BLaER1 treated with 17β-estradiol and CSF1 and Interleukin-3, amounts not matched to agents 10 nM and 100 nM (cell line): ENCODE data around the gene TP53BP1.

Experiments used
- H3K27ac ChIP-seq, 11 experiments: shearing (Covaris generic); formaldehyde crosslinking; 2 replicates each; pipeline ENCODE4 v1.8.1; 2022
- H3K27me3 ChIP-seq, 11 experiments: shearing (Covaris generic); formaldehyde crosslinking; 2 replicates each; pipeline ENCODE4 v1.8.1; 2022
- H3K36me3 ChIP-seq, 11 experiments: shearing (Covaris generic); formaldehyde crosslinking; 2 replicates each; pipeline ENCODE4 v1.8.1; 2022
- H3K4me1 ChIP-seq, 10 experiments: shearing (Covaris generic); formaldehyde crosslinking; 2 replicates each; pipeline ENCODE4 v1.8.1; 2022
- H3K4me2 ChIP-seq, 11 experiments: shearing (Covaris generic); formaldehyde crosslinking; 2 replicates each; pipeline ENCODE4 v1.8.1; 2022
- H3K4me3 ChIP-seq, 10 experiments: shearing (Covaris generic); formaldehyde crosslinking; 2 replicates each; pipeline ENCODE4 v1.8.1; 2022
- H3K9ac ChIP-seq, 11 experiments: shearing (Covaris generic); formaldehyde crosslinking; 2 replicates each; pipeline ENCODE4 v1.8.1; 2022
- H3K9me3 ChIP-seq, 11 experiments: shearing (Covaris generic); formaldehyde crosslinking; replicated peaks in 1 of 11; 2 replicates each; pipeline ENCODE4 v1.8.1; 2022
- H4K20me1 ChIP-seq, 11 experiments: shearing (Covaris generic); formaldehyde crosslinking; 2 replicates each; pipeline ENCODE4 v1.8.1; 2022
- Cebpa-rat ChIP-seq, 11 experiments: shearing (Covaris generic); IDR thresholded peaks; 2 replicates each; pipeline ENCODE4 v1.8.1; 2022

TP53BP1 gene

DNA sequence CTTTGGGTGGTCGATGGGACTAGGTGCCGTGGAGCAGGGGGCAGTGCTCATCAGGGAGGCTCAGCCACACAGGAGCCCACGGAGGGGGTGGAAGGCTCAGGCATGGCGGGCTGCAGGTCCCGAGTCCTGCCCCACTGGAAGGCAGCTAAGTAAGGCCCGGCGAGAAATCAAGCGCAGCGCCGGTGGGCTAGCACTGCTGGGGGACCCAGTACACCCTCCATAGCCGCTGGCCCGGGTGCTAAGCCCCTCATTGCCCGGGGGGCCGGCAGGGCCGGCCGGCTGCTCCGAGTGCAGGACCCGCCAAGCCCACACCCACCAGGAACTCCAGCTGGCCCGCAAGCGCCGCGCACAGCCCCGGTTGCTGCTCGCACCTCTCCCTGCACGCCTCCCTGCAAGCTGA lies 19.1 kb downstream of the TP53BP1 start:
- no peak for TF ChIP-seq Cebpa-rat (IDR thresholded peaks at IDR 0.05)
- no peaks in the 10 kb centered on the region for H3K27me3 ChIP-seq
- no peak overlapping the region for H3K4me2 ChIP-seq
- peaks cover 72 to 100% (median 91%) of the 10 kb centered on the region in 11 experiments for H3K36me3 ChIP-seq
- H4K20me1 ChIP-seq = no peaks in the 10 kb centered on the region; a peak in 1 of 22 replicates
- no peak overlapping the region for H3K9ac ChIP-seq
- no peak overlapping the region for H3K4me3 ChIP-seq
- no peaks in the 10 kb centered on the region for H3K9me3 ChIP-seq
- H3K4me1 ChIP-seq = peaks cover 0 to 9% (median 4%) of the 10 kb centered on the region in 10 experiments; a peak in 5 of 20 replicates
- no peak overlapping the region for H3K27ac ChIP-seq

DNA sequence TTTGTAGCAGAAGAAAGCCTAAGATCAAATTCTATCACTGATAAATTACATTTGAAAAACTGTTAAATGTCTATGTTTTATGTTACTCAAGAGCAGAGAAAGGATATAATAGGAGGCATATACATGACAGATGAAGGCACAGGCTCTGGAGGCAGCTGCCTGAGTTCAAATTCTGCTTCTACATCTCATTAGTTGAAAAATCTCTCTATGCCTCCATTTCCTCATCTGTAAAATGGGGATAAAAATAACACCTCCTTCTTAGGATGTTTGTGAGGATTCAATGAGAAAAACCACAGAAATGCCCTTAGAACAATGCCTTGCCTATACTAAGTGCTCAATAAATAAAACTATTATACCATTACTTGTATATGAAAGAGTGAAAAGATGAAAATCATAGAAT lies 21.0 kb downstream of the TP53BP1 start:
- Histone ChIP-seq H3K27me3 (no peaks in the 10 kb centered on the region), H3K9me3 (no peaks in the 10 kb centered on the region), H3K36me3 (peaks cover 72 to 100% (median 90%) of the 10 kb centered on the region in 11 experiments), H3K27ac (no peak overlapping the region), H3K4me2 (no peak overlapping the region), H3K9ac (no peak overlapping the region), H3K4me1 (peaks cover 0 to 9% (median 4%) of the 10 kb centered on the region in 10 experiments; a peak in 5 of 20 replicates), H4K20me1 (no peaks in the 10 kb centered on the region; a peak in 1 of 22 replicates), H3K4me3 (no peak overlapping the region)
- TF ChIP-seq Cebpa-rat (IDR thresholded peaks at IDR 0.05) = no peak

DNA sequence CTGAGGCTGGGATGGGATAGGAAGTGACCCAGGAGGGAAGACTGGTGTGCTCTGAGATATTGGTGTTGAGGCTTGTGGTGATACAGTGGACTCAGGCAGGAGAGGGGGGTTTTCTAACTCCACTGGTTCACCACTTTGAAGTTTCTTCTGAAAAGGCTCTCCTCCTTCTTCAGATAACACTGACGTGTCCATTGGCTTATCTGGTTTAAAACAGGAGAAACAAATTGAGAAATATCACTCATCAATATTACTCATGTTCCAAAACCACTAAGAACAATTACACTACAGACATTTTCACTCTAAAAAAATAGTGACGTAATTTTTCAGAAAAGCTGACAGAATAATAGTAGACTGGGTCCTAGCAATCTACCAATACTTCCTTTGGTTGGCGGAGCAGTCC lies 23.1 kb downstream of the TP53BP1 start:
- Histone ChIP-seq H3K4me1 (peaks cover 0 to 15% (median 6%) of the 10 kb centered on the region in 10 experiments; a peak in 8 of 20 replicates), H3K9ac (no peak overlapping the region), H4K20me1 (no peaks in the 10 kb centered on the region; a peak in 1 of 22 replicates), H3K4me2 (peak overlapping the region in 1 of 11 experiments; percentile 12; a peak in 1 of 22 replicates), H3K9me3 (no peaks in the 10 kb centered on the region), H3K27me3 (no peaks in the 10 kb centered on the region), H3K4me3 (no peak overlapping the region), H3K36me3 (peaks cover 65 to 100% (median 90%) of the 10 kb centered on the region in 11 experiments), H3K27ac (no peak overlapping the region)
- TF ChIP-seq Cebpa-rat (IDR thresholded peaks at IDR 0.05) = no peak

DNA sequence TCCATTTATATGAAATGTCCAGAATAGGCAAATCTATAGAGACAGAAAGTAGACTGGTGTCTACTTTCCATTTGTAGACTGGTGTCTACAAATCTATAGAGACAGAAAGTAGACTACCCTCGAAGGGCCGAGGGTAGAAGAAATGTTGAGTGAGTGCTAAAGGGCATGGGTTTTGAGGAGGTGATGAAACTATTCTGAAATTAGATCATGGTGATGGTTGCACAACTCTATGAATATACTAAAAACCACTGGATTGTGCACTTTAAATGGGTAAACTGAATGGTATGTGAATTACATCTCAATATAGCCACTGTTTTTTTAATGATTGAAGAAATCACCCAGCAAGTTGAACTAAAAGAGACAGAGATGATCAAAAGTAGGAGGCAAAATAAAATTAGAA lies 27.9 kb downstream of the TP53BP1 start:
- no peak for TF ChIP-seq Cebpa-rat (IDR thresholded peaks at IDR 0.05)
- Histone ChIP-seq H3K27ac (peak overlapping the region in 1 of 11 experiments; percentile 30; a peak in 1 of 22 replicates), H3K4me3 (no peak overlapping the region), H4K20me1 (no peaks in the 10 kb centered on the region), H3K9me3 (no peaks in the 10 kb centered on the region), H3K27me3 (no peaks in the 10 kb centered on the region), H3K4me1 (peaks cover 0 to 10% (median 0%) of the 10 kb centered on the region in 10 experiments; a peak in 6 of 20 replicates), H3K4me2 (peak overlapping the region in 1 of 11 experiments; percentile 10; a peak in 1 of 22 replicates), H3K36me3 (peaks cover 62 to 97% (median 93%) of the 10 kb centered on the region in 11 experiments), H3K9ac (no peak overlapping the region)

DNA sequence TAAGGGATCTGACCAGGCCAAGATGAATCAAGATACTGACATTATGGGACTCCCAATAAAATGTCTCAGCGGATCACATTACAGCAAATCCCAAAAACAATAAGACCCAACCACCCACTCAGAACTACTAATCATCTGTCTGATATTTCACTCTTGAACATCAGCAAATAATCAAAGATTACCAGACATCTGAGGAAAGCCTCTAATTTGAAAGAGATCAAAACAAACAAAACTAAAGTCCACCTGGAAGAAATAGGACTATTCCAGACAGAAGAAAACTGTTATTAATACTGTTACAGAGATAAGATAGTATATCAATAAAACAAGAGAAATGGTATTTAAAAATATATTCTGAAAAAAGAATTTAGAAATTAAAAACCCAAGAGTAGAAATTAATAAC lies 29.0 kb downstream of the TP53BP1 start:
- H3K4me3 ChIP-seq = no peak overlapping the region
- no peak for TF ChIP-seq Cebpa-rat (IDR thresholded peaks at IDR 0.05)
- no peaks in the 10 kb centered on the region for H3K9me3 ChIP-seq
- H3K27me3 ChIP-seq = no peaks in the 10 kb centered on the region
- no peak overlapping the region for H3K9ac ChIP-seq
- no peak overlapping the region for H3K27ac ChIP-seq
- H4K20me1 ChIP-seq = no peaks in the 10 kb centered on the region
- H3K4me2 ChIP-seq = no peak overlapping the region
- peaks cover 61 to 96% (median 92%) of the 10 kb centered on the region in 11 experiments for H3K36me3 ChIP-seq
- H3K4me1 ChIP-seq = peaks cover 0 to 10% (median 0%) of the 10 kb centered on the region in 10 experiments; a peak in 3 of 20 replicates

DNA sequence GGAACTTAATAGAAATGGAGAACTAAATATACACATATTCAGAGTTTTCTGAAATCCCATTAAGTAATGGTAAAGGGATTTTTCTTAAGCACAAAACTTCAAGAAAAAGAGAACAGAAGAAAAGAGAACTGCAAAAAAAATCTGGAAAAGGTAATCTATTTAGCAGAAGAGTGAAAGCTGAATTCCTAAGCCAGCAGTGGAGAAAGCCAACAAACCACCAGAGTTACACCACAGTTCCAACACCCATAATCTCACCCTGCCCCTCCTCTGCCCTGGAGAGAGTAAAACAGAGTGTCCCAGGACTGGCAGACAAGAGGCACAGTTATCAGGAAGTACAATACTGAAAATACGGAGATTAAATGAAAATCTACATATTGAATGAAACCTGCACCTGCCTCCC lies 29.4 kb downstream of the TP53BP1 start:
- TF ChIP-seq Cebpa-rat (IDR thresholded peaks at IDR 0.05) = no peak
- no peak overlapping the region for H3K27ac ChIP-seq

DNA sequence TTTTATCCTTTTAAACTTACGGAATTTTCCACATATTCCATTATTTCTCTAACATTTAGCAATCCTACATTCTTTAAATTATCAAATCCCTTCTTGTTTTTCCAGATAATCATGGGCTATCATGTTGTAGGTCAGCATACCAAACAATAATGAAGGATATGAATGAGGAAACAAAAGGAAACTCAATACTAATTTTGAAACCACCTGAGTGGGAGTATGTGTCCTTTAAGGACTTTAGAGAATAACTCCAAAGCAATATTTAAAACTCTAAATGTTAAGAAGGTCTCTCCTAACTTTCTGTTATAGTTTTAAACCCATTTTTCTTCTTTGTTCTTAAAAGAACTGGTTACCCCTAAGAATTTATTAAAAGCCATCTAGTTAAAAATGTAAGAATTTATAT lies 43.0 kb downstream of the TP53BP1 start:
- H3K4me3 ChIP-seq = no peak overlapping the region
- H3K9me3 ChIP-seq = peaks cover 0 to 8% (median 4%) of the 10 kb centered on the region in 11 experiments; a peak in 4 of 22 replicates
- H3K9ac ChIP-seq = no peak overlapping the region
- TF ChIP-seq Cebpa-rat (IDR thresholded peaks at IDR 0.05) = no peak
- H3K27me3 ChIP-seq = no peaks in the 10 kb centered on the region
- no peak overlapping the region for H3K4me2 ChIP-seq
- H3K36me3 ChIP-seq = peaks cover 38 to 87% (median 64%) of the 10 kb centered on the region in 11 experiments
- H3K27ac ChIP-seq = no peak overlapping the region
- peaks cover 0 to 8% (median 0%) of the 10 kb centered on the region in 10 experiments; a peak in 2 of 20 replicates for H3K4me1 ChIP-seq
- H4K20me1 ChIP-seq = peaks cover 0 to 12% (median 0%) of the 10 kb centered on the region in 11 experiments; a peak in 2 of 22 replicates

More for the DNA sequence above, 29.4 kb downstream of the TP53BP1 start:
- Histone ChIP-seq H3K9ac (no peak overlapping the region), H3K4me1 (peaks cover 0 to 10% (median 0%) of the 10 kb centered on the region in 10 experiments; a peak in 3 of 20 replicates), H4K20me1 (no peaks in the 10 kb centered on the region), H3K4me3 (no peak overlapping the region), H3K27me3 (no peaks in the 10 kb centered on the region), H3K4me2 (no peak overlapping the region), H3K9me3 (no peaks in the 10 kb centered on the region), H3K36me3 (peaks cover 64 to 96% (median 94%) of the 10 kb centered on the region in 11 experiments)

DNA sequence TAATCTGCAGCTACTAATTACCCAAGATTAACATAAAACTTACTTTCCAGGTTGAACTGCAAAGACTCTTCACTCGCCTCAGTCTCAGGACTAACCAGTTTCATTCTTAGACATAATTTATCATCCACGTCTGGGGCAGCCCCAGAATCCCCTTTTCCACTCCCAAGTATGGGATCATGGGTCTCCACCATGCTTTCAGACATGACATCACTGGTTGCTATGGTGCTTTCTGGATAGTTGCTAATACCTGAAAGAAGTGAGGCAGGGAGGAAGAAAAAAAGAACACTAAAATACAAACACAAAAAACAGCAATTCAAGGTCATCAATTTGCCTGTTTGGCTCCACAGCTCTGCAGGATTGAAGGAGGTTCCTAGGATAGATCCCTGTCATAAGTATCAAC lies 46.6 kb downstream of the TP53BP1 start:
- TF ChIP-seq Cebpa-rat (IDR thresholded peaks at IDR 0.05) = no peak
- Histone ChIP-seq H3K4me1 (peaks cover 0 to 14% (median 9%) of the 10 kb centered on the region in 10 experiments; a peak in 17 of 20 replicates), H3K9ac (no peak overlapping the region), H3K4me3 (no peak overlapping the region), H3K27ac (no peak overlapping the region), H3K36me3 (peaks cover 18 to 78% (median 46%) of the 10 kb centered on the region in 11 experiments), H3K9me3 (no peaks in the 10 kb centered on the region), H3K4me2 (no peak overlapping the region), H4K20me1 (peaks cover 0 to 12% (median 0%) of the 10 kb centered on the region in 11 experiments; a peak in 2 of 22 replicates), H3K27me3 (no peaks in the 10 kb centered on the region)

DNA sequence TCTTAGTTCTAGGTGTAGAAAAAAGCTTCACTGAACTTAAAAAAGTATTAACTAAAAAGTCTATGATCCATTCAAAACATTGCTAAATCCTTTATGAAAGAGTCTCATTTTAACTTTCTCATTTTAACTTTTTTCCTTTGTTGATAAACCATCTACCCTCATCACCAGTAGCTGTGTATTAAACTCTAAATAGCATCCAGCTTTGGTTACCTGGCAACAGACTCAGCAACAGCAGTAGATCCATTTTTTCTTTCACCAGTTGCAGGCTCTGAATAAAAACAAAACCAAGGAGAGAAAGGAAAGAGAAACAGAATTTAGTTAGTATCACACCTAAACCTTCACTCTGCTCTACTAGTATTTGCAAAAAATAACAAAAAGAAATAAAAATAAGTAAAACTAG lies 51.6 kb downstream of the TP53BP1 start:
- TF ChIP-seq Cebpa-rat (IDR thresholded peaks at IDR 0.05) = no peak
- Histone ChIP-seq H3K9ac (peak overlapping the region in 9 of 11 experiments; percentile 51 to 74 (median 70); a peak in 21 of 22 replicates), H3K4me3 (0 out of 20 replicates have a peak overlapping the region, but pooled peaks of 1 of the 10 experiments have one; percentile 24), H3K27me3 (no peaks in the 10 kb centered on the region), H3K27ac (peak overlapping the region in 10 of 11 experiments; percentile 48 to 88 (median 80); a peak in 20 of 22 replicates), H3K36me3 (peaks cover 34 to 87% (median 62%) of the 10 kb centered on the region in 11 experiments), H3K9me3 (no peaks in the 10 kb centered on the region), H4K20me1 (no peaks in the 10 kb centered on the region), H3K4me1 (peaks cover 0 to 30% (median 23%) of the 10 kb centered on the region in 10 experiments; a peak in 17 of 20 replicates), H3K4me2 (peak overlapping the region in 10 of 11 experiments; percentile 13 to 74 (median 58); a peak in 17 of 22 replicates)
